Activated T-cell treated with anti-CD3 and anti-CD28 coated beads, Interleukin-2, amount 50 U/mL, for 72 hours (primary cell): ENCODE measurements around the gene HOXB2. TPM values are rescaled to one million over a fixed set of nuclear protein-coding genes. Genes with fewer than 3 reads are reported as not detected.
A peak's percentile ranks its signal among the peaks of the same experiment; 100 is the strongest.

Experiments used
- ATAC-seq, 2 donors: fragments of 150-1000 bp; cut with Tn5 transposase; replicated peaks in 1 of 2; 2 replicates each; pipeline ENCODE4 v1.10.0; 2021; ENCODE audit warnings: moderate library complexity in 2 of 2, mild to moderate bottlenecking in 1 of 2
- DNase-seq, 2 donors: peaks; one replicate each; pipeline ENCODE4 v3.0.0; 2021 to 2022; ENCODE audit warnings: mixed read lengths in 1 of 2
- H3K27ac Mint-ChIP-seq: one replicate; pipeline ENCODE4 v1.8.0; 2022; ENCODE audit warnings: mild to moderate bottlenecking, moderate library complexity, mixed read lengths
- H3K27me3 Mint-ChIP-seq: one replicate; pipeline ENCODE4 v1.8.0; 2022; ENCODE audit warnings: low read depth, mixed read lengths
- H3K36me3 Mint-ChIP-seq, 2 donors: one replicate each; pipeline ENCODE4 v1.8.0; 2022; ENCODE audit warnings: mixed read lengths in 2 of 2, mild to moderate bottlenecking in 1 of 2; ENCODE audit not compliant: insufficient read depth in 2 of 2
- H3K4me1 Mint-ChIP-seq: one replicate; pipeline ENCODE4 v1.8.0; 2022; ENCODE audit warnings: low read depth, mixed read lengths
- H3K4me3 Mint-ChIP-seq, 2 donors: one replicate each; pipeline ENCODE4 v1.8.0; 2022; ENCODE audit warnings: mild to moderate bottlenecking in 2 of 2, mixed read lengths in 2 of 2, moderate library complexity in 2 of 2
- H3K9me3 Mint-ChIP-seq, 2 donors: one replicate each; pipeline ENCODE4 v1.8.0; 2022; ENCODE audit warnings: mixed read lengths in 2 of 2
- total RNA-seq, 2 donors: library from RNA; stranded (reverse); gene quantifications; one replicate each; pipeline ENCODE4 v1.2.3, GENCODE V29; 2022

HOXB2 gene
- total RNA-seq, 2 donors from 2014 or later = 18.1 to 37.7 TPM

DNA sequence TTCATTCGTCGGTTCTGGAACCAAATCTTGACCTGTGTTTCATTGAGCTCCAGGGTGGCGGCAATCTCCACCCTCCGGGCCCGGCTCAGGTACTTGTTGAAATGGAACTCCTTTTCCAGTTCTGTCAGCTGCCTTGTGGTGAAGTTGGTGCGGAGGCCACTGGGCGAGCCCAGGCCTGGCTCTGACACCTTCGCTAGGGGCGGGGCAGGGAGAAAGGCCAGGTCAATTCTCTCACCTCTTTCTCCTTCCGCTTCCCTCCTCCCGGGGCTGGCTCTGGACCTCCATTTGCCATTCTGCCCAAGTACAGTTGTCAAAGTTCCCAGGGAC lies 15.3 kb downstream of the HOXB2 start:
- DNase-seq = no peak
- H3K4me3 Mint-ChIP-seq = no peak overlapping the region
- no peaks in the 10 kb centered on the region for H3K4me1 Mint-ChIP-seq
- H3K27me3 Mint-ChIP-seq = peaks cover 22% of the 10 kb centered on the region
- ATAC-seq = no peak
- no peaks in the 10 kb centered on the region for H3K36me3 Mint-ChIP-seq
- H3K9me3 Mint-ChIP-seq = no peaks in the 10 kb centered on the region
- no peak overlapping the region for H3K27ac Mint-ChIP-seq

DNA sequence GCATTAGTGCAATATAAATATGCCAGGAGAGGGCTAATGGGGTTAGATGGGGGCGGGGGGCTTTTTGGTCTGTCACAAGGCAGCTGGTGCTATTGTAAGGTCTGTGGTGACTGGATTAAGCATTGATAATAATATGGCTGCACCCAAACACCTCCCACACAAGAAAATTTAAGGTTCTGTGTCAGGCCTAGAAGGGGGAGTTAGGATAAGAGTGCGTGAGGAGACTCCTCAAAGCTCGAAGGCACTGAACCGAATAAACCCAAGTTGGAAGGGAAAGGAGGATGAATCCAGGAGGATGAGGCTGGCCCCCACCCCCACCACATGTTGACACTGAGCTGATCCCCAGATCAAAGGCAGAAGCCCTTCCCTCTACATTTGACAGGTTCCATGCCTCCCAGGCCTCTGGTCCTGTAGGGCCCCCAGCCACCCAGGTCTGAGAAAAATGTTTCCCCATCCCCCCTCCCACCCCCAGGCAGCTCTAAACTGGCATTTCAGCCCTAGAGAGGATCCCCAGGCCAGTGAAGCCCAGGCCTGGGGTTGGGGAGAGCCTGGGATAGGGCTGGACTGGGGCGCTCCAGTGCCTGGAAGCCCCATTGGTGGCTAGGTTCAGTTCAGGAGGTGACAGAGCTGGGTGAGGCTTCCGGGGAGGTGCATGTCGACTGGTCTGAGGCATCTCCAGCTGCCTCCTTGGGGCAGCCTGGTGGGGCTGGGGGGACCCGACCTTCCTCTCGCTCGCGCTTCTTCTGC lies 15.8 kb downstream of the HOXB2 start:
- H3K9me3 Mint-ChIP-seq = no peaks in the 10 kb centered on the region
- DNase-seq = no peak
- H3K27ac Mint-ChIP-seq = no peak overlapping the region
- H3K4me1 Mint-ChIP-seq = no peaks in the 10 kb centered on the region
- H3K27me3 Mint-ChIP-seq = peaks cover 27% of the 10 kb centered on the region
- no peaks in the 10 kb centered on the region for H3K36me3 Mint-ChIP-seq
- no peak for ATAC-seq
- H3K4me3 Mint-ChIP-seq = no peak overlapping the region

DNA sequence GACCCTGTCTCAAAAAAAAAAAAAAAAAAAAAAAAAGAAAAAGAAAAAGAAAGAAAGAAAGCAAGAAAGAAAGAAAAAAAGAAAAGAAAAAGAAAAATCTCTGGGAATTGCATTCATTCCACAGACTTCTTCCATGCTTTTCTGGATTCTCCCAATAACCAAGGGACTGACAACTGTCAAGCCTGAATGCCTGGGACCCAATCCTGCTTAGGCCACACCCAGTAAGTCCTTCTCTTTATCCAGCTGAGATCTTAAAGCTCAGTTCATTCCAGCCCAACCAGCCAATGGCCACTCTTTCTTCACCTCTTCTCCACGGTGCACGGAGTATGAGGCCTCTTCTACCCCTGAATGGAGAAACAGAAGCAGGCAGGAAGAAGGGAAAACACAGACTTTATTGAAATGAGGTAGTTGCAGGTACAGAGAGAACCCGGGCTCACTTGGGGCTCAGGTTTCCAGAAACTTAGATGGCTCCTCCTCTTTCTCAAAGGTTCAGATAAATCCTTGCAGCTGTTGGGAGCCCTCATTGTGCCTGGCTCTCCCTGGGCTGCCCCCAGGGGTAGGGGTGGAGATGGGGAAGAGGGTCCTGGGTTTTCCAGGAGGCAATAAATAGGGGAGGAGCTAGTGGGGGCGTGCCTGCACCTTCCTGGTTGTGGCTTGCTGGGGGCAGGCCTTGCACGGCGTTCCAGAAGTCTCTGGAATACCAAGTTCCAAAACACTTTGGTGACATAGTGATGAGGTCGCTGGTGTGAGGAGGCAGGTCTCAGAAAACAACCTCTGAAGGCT lies 16.6 kb downstream of the HOXB2 start:
- DNase-seq (no peak), ATAC-seq (no peak)
- Mint-ChIP-seq H3K9me3 (no peaks in the 10 kb centered on the region), H3K27ac (no peak overlapping the region), H3K4me3 (no peak overlapping the region), H3K4me1 (no peaks in the 10 kb centered on the region), H3K36me3 (no peaks in the 10 kb centered on the region), H3K27me3 (peaks cover 34% of the 10 kb centered on the region)

DNA sequence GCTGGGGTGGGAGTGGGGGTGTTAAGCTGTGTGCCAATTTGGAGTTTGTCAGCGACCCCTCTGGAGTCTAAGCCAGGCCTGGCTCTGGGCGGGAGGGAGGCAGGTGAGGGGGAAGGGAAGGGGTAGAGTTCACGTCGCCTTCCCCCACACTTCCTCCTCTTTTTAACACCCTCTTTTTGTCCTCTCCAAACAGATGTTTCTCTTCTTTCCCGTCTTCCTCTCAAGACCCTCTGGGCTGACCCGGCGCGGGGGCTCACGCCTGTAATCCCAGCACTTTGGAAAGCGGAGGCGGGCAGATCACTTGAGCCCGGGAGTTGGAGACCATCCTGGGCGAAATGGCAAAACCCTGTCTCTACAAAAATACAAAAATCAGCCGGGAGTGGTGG lies 17.4 kb downstream of the HOXB2 start:
- ATAC-seq (no peak), DNase-seq (no peak)
- no peaks in the 10 kb centered on the region for H3K9me3 Mint-ChIP-seq
- no peaks in the 10 kb centered on the region for H3K36me3 Mint-ChIP-seq
- H3K4me3 Mint-ChIP-seq = peak overlapping the region in 1 of 2 donors; percentile 51
- H3K4me1 Mint-ChIP-seq = no peaks in the 10 kb centered on the region
- no peak overlapping the region for H3K27ac Mint-ChIP-seq
- H3K27me3 Mint-ChIP-seq = peaks cover 42% of the 10 kb centered on the region

DNA sequence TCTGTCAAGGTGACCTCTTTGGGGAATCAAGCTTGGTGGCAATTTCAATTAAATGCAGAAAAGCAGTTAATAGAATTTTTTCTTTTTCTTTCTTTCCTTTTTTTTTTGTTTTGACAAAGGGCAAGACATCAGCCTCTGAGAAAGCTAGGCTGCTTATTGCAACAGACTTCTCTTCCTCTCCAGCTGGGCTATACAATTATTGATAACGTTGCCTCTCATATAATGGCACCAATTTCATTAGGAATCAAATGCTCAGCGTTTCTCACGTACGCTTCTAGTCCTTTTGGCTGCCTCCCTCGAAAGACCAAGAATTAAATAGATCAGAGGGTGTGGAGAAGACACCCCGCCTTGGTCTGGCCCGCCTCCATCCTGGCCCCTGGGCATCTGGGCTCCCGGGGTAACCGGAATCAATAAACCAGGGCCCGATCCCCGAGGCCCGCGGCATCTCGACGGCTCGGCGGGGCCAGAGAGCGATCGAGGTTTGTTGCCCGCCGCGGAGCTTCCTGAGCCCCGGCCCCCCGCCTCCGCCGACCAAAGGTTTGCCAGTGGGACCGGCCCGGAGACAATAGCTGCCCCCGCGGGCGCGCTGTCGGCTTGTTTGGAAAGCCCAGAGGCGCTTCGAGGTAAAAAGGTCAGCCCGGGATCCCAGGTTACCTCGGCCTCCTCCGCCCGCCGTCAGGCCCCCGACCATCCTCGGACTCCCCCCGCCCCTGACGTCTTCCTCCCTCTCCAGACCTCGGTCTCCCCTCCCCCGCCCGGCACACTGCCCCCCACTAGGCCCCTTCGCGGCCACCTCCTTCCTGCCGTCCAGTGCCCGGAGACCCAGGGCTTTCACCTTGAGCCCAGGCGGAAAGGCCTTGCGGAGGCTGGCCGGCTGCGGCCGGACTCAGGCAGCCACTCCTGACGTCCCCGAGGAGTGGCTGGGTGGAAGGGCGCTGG lies 18.0 kb downstream of the HOXB2 start:
- Mint-ChIP-seq H3K36me3 (no peaks in the 10 kb centered on the region), H3K27ac (no peak overlapping the region), H3K4me1 (no peaks in the 10 kb centered on the region), H3K4me3 (peak overlapping the region in 1 of 2 donors; percentile 9), H3K9me3 (no peaks in the 10 kb centered on the region), H3K27me3 (peaks cover 49% of the 10 kb centered on the region)
- ATAC-seq (peak in 1 of 2 donors; percentile 15), DNase-seq (peak in 1 of 2 donors; percentile 21)

DNA sequence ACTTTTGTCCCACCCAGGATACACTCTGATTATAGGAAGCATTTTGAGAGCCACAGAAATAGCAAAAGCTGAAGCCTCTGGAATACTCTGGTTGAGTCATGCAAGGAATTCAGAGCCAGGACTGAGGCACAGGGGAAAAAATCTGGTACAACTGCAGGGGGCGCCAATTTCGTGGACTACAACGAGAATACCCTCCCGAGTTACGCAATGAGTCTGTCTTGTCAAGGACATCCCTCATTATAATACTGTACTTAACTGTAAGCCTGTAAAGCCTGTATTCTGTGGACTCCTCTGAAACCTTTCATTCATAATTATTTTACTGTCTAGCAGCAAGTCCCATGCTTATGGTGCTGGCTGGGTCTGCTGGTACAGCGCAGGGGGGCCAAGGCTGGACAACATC lies 21.9 kb downstream of the HOXB2 start:
- Mint-ChIP-seq H3K27me3 (peaks cover 69% of the 10 kb centered on the region), H3K4me1 (no peaks in the 10 kb centered on the region), H3K4me3 (no peak overlapping the region), H3K27ac (no peak overlapping the region), H3K36me3 (no peaks in the 10 kb centered on the region), H3K9me3 (no peaks in the 10 kb centered on the region)
- ATAC-seq (no peak), DNase-seq (no peak)

DNA sequence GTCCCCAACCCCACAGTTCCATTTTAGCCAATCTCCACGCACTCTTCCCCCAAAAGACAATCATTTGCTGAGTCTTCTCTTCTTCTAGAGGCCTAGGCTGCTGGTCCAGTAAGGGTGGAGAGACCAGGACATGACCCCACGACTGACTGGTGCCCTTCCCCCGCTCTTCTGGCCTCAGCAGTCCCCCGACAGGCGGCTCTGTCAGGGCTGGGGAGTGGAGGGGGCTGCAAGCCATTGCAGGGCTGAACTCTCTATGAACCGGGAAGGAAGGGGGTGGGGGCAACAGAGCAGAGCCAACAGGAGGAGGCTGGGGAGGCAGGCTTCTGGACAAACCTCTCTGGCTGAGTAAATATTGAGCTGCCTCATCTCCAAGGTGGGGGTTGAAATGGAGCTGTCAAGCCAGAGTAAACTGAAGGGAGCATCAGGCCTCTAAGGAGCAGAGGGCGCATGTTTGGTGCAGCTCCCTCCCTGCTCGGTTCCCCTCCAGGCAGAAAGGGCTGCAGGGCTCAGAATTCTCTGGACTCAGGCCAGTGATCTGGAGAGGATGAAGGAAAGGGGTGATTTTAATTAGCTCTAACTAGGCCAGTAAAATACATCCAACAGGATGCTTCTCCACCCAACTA lies 22.8 kb downstream of the HOXB2 start:
- no peak for ATAC-seq
- Mint-ChIP-seq H3K27me3 (peaks cover 78% of the 10 kb centered on the region), H3K4me1 (peaks cover 7% of the 10 kb centered on the region), H3K4me3 (no peak overlapping the region), H3K9me3 (no peaks in the 10 kb centered on the region), H3K36me3 (no peaks in the 10 kb centered on the region), H3K27ac (no peak overlapping the region)
- no peak for DNase-seq

DNA sequence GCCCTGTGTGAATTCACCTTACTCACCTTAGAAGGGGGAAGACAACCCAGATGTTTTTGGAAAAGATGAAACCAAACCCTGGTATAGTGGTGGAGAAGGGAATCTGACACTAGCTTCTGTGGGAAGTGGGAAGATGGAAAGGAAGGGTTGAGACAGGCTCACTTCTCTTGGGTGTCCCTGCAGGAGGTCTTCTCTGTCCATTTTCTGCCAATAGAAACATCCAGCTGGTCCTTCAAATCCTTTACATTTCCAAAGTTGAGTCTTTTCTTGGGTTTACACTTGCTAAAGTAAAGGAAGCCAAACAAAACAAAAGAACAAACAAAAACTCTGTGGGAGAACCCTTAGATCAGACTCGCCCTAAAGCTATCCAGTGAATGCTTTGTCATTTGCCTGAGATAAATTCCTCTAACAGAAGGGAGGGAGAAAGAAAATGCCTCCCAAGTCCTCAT lies 24.3 kb downstream of the HOXB2 start:
- no peak for ATAC-seq
- H3K27me3 Mint-ChIP-seq = peaks cover 69% of the 10 kb centered on the region
- no peaks in the 10 kb centered on the region for H3K9me3 Mint-ChIP-seq
- no peaks in the 10 kb centered on the region for H3K36me3 Mint-ChIP-seq
- DNase-seq = no peak
- no peak overlapping the region for H3K4me3 Mint-ChIP-seq
- no peak overlapping the region for H3K27ac Mint-ChIP-seq
- H3K4me1 Mint-ChIP-seq = peaks cover 7% of the 10 kb centered on the region

DNA sequence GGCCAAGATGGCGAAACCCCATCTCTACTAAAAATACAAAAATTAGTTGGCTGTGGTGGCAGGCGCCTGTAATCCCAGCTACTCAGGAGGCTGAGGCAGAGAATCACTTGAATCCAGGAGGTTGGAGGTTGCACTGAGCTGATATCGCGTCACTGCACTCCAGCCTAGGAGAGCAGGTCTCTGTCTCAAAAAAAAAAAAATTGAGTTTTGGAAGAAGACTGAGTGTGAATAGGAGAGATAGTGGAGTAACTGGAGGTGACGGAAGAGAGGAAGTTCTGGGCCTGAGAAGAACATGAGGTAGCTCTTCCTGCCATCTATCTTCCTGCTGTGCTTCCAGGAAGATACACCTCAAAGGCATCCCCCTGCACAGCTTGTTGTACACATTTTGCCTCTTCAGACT lies 25.5 kb downstream of the HOXB2 start:
- H3K27me3 Mint-ChIP-seq = peaks cover 70% of the 10 kb centered on the region
- DNase-seq (no peak), ATAC-seq (no peak)
- no peaks in the 10 kb centered on the region for H3K9me3 Mint-ChIP-seq
- H3K4me3 Mint-ChIP-seq = no peak overlapping the region
- H3K4me1 Mint-ChIP-seq = peaks cover 8% of the 10 kb centered on the region
- H3K27ac Mint-ChIP-seq = no peak overlapping the region
- no peaks in the 10 kb centered on the region for H3K36me3 Mint-ChIP-seq

DNA sequence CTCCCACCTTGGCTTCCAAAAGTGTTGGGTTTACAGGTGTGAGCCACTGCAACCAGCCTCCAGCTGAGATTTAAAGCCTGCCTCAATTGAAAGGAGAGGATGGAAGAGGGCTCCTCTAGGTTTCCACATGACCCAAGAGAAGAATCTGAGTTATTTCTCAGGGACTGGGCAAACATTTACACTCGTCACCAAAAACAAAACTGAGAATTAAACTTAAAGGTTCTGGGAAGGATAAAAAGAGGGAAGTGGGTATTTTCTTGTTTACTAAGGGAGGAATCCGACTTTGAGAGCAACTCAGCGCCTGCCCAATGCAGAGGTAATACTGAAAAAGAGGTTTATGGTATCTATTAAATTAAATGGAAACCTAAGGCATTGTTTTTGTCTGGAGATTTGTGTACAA lies 27.4 kb downstream of the HOXB2 start:
- ATAC-seq (no peak), DNase-seq (no peak)
- no peak overlapping the region for H3K4me3 Mint-ChIP-seq
- H3K27me3 Mint-ChIP-seq = peaks cover 66% of the 10 kb centered on the region
- H3K4me1 Mint-ChIP-seq = peaks cover 27% of the 10 kb centered on the region
- H3K36me3 Mint-ChIP-seq = no peaks in the 10 kb centered on the region
- no peaks in the 10 kb centered on the region for H3K9me3 Mint-ChIP-seq
- H3K27ac Mint-ChIP-seq = no peak overlapping the region

DNA sequence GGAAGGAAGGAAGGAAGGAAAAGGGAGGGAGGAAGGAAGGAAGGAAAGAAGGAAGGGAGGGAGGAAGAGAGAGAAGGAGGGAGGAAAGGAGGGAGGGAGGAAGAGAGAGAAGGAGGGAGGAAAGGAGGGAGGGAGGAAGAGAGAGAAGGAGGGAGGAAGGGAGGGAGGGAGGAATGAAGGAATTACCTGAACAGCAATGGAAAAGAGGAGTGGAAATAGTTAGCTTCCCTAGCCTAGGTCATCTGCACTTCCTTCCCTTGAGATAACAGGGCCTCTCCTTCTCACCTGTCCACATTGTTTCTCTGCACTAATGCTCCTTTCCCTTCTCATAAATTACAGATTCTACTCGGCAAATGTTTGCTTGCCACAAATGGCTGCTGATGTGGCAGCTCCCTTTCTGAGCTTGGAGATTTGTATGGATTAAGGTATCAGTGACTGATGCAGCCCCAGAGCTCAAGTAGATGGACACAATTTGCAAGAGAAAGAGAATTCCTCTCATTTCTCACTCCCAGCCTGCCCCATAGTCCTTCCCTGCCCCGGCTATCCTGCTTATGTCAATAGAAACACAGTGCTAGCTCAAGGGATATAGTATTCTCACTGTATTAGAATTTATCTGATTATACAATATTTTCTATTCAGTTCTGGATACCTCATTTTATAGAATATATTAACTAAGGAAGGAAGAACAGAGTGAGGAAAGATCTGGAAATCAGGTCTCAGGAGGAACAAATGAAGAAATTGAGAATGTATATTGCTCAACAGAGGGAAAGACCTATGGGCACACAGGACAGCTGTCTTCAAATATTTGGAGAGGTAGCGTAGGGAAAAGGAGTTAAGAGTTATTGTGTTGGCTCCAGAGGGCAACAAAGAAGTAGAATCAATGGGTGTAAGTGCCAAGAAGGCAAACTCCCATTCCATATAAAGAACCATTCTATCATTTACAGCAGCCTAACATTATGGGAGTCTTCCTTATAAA lies 28.7 kb downstream of the HOXB2 start:
- Mint-ChIP-seq H3K27me3 (peaks cover 56% of the 10 kb centered on the region), H3K4me3 (no peak overlapping the region), H3K27ac (no peak overlapping the region), H3K36me3 (no peaks in the 10 kb centered on the region), H3K4me1 (peaks cover 38% of the 10 kb centered on the region), H3K9me3 (no peaks in the 10 kb centered on the region)
- DNase-seq (no peak), ATAC-seq (no peak)

DNA sequence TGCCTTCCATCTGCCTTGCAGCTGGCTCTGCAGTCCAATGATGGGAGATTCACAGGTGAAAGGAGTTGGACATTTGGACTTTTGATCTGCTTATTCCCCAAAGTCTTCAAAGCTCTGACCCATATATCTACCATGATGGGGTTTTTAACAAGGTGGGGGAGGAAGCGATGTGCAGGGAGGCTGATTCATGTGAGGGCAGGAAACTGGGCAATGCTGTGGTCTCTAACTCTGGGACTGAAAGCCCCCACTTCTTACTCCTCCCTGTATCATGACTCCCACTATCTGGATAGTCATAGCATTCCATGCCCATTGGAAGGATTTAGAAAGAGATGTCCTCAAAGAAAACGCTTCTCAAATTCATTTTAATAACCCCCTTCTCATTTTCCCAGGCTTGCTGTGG lies 30.4 kb downstream of the HOXB2 start:
- no peaks in the 10 kb centered on the region for H3K36me3 Mint-ChIP-seq

More for the DNA sequence above, 30.4 kb downstream of the HOXB2 start:
- DNase-seq (no peak), ATAC-seq (peak in 1 of 2 donors; percentile 29)
- Mint-ChIP-seq H3K27me3 (peaks cover 42% of the 10 kb centered on the region), H3K4me1 (peaks cover 48% of the 10 kb centered on the region), H3K9me3 (no peaks in the 10 kb centered on the region), H3K4me3 (peak overlapping the region in 1 of 2 donors; percentile 10), H3K27ac (no peak overlapping the region)
